WTC11 (cell line): ENCODE measurements around the gene PTPRK.

Experiments used
- ETV6 ChIP-seq: sonication (generic); formaldehyde crosslinking; IDR thresholded peaks from 2 replicates; pipeline ENCODE4 v1.8.1; 2022; ENCODE audit warnings: mild to moderate bottlenecking, missing genetic modification reagents
- NR2C2 ChIP-seq: sonication (generic); formaldehyde crosslinking; IDR thresholded peaks from 2 replicates; pipeline ENCODE4 v1.8.0; 2022; ENCODE audit warnings: mild to moderate bottlenecking, missing genetic modification reagents
- TCF7 ChIP-seq: sonication (generic); formaldehyde crosslinking; IDR thresholded peaks from 2 replicates; pipeline ENCODE4 v1.8.0; 2022; ENCODE audit warnings: mild to moderate bottlenecking, low read depth, missing genetic modification reagents, moderate library complexity
- ZNF232 ChIP-seq: sonication (generic); formaldehyde crosslinking; IDR thresholded peaks from 2 replicates; pipeline ENCODE4 v1.8.0; 2022; ENCODE audit warnings: mild to moderate bottlenecking, missing genetic modification reagents
- TF ChIP-seq, protein P1 (sequence below): fragments of 200-600 bp; IDR thresholded peaks from 2 replicates; pipeline ENCODE4 v1.8.0; 2022; ENCODE audit warnings: antibody characterized with exemption
- TF ChIP-seq, protein P2 (sequence below): sonication (generic); formaldehyde crosslinking; IDR thresholded peaks from 2 replicates; pipeline ENCODE4 v1.8.1; 2023; ENCODE audit warnings: mild to moderate bottlenecking, missing genetic modification reagents
- TF ChIP-seq, protein P3 (sequence below): fragments of 250-450 bp; sonication (Bioruptor Pico); IDR thresholded peaks from 2 replicates; pipeline ENCODE4 v1.9.0; 2021; ENCODE audit warnings: mild to moderate bottlenecking, borderline replicate concordance
- TF ChIP-seq, protein P4 (sequence below): fragments of 250-450 bp; sonication (Bioruptor Pico); IDR thresholded peaks from 2 replicates; pipeline ENCODE4 v1.8.0; 2021; ENCODE audit warnings: mild to moderate bottlenecking

DNA sequence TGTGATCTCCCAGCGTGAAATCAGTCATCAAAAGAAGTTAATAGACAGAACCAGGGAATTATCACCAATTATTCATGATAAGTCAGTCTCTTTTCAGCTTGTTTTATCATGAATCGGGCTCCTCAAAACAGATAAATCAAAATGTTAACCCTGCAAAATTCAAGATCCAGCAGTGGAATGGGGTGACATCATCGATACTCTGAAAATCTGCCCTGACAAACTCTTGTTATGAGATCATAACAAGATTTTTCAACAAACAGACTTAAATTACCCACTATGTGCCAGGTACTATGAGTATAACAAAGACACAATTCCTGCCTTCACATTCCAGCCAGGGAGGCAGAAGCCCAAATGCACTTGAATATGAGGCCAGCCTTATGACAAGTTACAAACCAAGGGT is 64.4 kb downstream of the PTPRK start:
- TF ChIP-seq, protein P1, sequence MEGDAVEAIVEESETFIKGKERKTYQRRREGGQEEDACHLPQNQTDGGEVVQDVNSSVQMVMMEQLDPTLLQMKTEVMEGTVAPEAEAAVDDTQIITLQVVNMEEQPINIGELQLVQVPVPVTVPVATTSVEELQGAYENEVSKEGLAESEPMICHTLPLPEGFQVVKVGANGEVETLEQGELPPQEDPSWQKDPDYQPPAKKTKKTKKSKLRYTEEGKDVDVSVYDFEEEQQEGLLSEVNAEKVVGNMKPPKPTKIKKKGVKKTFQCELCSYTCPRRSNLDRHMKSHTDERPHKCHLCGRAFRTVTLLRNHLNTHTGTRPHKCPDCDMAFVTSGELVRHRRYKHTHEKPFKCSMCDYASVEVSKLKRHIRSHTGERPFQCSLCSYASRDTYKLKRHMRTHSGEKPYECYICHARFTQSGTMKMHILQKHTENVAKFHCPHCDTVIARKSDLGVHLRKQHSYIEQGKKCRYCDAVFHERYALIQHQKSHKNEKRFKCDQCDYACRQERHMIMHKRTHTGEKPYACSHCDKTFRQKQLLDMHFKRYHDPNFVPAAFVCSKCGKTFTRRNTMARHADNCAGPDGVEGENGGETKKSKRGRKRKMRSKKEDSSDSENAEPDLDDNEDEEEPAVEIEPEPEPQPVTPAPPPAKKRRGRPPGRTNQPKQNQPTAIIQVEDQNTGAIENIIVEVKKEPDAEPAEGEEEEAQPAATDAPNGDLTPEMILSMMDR, result no peak
- TF ChIP-seq ZNF232 (CRISPR knock-in tag) (no peak), NR2C2 (CRISPR knock-in tag) (no peak), TCF7 (CRISPR knock-in tag) (no peak), ETV6 (CRISPR knock-in tag) (no peak)
- TF ChIP-seq, protein P2, sequence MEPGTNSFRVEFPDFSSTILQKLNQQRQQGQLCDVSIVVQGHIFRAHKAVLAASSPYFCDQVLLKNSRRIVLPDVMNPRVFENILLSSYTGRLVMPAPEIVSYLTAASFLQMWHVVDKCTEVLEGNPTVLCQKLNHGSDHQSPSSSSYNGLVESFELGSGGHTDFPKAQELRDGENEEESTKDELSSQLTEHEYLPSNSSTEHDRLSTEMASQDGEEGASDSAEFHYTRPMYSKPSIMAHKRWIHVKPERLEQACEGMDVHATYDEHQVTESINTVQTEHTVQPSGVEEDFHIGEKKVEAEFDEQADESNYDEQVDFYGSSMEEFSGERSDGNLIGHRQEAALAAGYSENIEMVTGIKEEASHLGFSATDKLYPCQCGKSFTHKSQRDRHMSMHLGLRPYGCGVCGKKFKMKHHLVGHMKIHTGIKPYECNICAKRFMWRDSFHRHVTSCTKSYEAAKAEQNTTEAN, result no peak
- TF ChIP-seq, protein P3, sequence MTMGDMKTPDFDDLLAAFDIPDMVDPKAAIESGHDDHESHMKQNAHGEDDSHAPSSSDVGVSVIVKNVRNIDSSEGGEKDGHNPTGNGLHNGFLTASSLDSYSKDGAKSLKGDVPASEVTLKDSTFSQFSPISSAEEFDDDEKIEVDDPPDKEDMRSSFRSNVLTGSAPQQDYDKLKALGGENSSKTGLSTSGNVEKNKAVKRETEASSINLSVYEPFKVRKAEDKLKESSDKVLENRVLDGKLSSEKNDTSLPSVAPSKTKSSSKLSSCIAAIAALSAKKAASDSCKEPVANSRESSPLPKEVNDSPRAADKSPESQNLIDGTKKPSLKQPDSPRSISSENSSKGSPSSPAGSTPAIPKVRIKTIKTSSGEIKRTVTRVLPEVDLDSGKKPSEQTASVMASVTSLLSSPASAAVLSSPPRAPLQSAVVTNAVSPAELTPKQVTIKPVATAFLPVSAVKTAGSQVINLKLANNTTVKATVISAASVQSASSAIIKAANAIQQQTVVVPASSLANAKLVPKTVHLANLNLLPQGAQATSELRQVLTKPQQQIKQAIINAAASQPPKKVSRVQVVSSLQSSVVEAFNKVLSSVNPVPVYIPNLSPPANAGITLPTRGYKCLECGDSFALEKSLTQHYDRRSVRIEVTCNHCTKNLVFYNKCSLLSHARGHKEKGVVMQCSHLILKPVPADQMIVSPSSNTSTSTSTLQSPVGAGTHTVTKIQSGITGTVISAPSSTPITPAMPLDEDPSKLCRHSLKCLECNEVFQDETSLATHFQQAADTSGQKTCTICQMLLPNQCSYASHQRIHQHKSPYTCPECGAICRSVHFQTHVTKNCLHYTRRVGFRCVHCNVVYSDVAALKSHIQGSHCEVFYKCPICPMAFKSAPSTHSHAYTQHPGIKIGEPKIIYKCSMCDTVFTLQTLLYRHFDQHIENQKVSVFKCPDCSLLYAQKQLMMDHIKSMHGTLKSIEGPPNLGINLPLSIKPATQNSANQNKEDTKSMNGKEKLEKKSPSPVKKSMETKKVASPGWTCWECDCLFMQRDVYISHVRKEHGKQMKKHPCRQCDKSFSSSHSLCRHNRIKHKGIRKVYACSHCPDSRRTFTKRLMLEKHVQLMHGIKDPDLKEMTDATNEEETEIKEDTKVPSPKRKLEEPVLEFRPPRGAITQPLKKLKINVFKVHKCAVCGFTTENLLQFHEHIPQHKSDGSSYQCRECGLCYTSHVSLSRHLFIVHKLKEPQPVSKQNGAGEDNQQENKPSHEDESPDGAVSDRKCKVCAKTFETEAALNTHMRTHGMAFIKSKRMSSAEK, result no peak
- TF ChIP-seq, protein P4, sequence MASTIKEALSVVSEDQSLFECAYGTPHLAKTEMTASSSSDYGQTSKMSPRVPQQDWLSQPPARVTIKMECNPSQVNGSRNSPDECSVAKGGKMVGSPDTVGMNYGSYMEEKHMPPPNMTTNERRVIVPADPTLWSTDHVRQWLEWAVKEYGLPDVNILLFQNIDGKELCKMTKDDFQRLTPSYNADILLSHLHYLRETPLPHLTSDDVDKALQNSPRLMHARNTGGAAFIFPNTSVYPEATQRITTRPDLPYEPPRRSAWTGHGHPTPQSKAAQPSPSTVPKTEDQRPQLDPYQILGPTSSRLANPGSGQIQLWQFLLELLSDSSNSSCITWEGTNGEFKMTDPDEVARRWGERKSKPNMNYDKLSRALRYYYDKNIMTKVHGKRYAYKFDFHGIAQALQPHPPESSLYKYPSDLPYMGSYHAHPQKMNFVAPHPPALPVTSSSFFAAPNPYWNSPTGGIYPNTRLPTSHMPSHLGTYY (CRISPR knock-in tag), result no peak
